Upper lobe of left lung (tissue), 4 donors: ENCODE measurements around the gene LHX4.

Source experiments
- EP300 ChIP-seq, 4 donors: sonication (generic); formaldehyde crosslinking; IDR thresholded peaks; one replicate each; pipeline ENCODE4 v1.5.1; 2017; ENCODE audit warnings: antibody characterized with exemption in 4 of 4, control low read depth in 2 of 4
- POLR2AphosphoS5 ChIP-seq, 2 donors: sonication (generic); formaldehyde crosslinking; IDR thresholded peaks; one replicate each; pipeline ENCODE4 v1.5.1; 2017; ENCODE audit warnings: antibody characterized with exemption in 2 of 2
- TF ChIP-seq, protein P1 (sequence below), 6 experiments: fragments of 450-650 bp in 4 of 6; fragments of 200-600 bp in 2 of 6; sonication (generic) in 2 of 6; IDR thresholded peaks; one replicate each; pipeline ENCODE4 v1.5.1; 2016 to 2019; ENCODE audit warnings: antibody characterized with exemption in 6 of 6

DNA sequence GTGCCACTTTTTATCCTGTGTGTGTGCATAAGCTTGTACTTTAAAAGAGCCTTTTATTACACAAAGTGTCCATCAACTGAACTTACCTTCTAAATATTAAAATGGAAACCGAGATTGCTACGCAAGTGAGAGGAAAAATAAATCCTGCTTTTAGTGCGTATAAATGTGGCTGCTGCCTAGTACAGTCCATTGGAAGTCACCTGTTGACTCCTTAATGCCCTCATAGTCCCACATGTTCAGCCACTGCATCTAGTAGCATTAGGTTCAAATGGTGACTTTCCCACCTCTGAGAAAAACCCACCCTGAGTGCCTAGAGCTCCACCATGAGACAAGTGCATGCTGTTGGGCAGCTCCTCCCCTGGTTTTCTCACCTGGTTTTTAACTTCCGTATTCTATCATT lies 53.0 kb downstream of the LHX4 start:
- TF ChIP-seq, protein P1, sequence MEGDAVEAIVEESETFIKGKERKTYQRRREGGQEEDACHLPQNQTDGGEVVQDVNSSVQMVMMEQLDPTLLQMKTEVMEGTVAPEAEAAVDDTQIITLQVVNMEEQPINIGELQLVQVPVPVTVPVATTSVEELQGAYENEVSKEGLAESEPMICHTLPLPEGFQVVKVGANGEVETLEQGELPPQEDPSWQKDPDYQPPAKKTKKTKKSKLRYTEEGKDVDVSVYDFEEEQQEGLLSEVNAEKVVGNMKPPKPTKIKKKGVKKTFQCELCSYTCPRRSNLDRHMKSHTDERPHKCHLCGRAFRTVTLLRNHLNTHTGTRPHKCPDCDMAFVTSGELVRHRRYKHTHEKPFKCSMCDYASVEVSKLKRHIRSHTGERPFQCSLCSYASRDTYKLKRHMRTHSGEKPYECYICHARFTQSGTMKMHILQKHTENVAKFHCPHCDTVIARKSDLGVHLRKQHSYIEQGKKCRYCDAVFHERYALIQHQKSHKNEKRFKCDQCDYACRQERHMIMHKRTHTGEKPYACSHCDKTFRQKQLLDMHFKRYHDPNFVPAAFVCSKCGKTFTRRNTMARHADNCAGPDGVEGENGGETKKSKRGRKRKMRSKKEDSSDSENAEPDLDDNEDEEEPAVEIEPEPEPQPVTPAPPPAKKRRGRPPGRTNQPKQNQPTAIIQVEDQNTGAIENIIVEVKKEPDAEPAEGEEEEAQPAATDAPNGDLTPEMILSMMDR (IDR thresholded peaks at IDR 0.05) = no peak
- TF ChIP-seq EP300 (IDR thresholded peaks at IDR 0.05) (no peak), POLR2AphosphoS5 (IDR thresholded peaks at IDR 0.05) (no peak)
